Osteoblast (primary cell): ENCODE results near the gene TACO1. TPM values are rescaled to one million over a fixed set of nuclear protein-coding genes. Genes with fewer than 3 reads are reported as not detected.

Source experiments
- DNase-seq: peaks from one replicate; pipeline ENCODE4 v3.0.0; 2011; ENCODE audit warnings: low spot score, mixed read lengths; ENCODE audit not compliant: insufficient read length; ENCODE audit errors: missing footprints
- H2AFZ ChIP-seq: 2 replicates; pipeline ENCODE4 v1.6.0; 2011; ENCODE audit warnings: mild to moderate bottlenecking, low read length
- H3K27ac ChIP-seq: 2 replicates; pipeline ENCODE4 v1.5.1; 2011; ENCODE audit warnings: mild to moderate bottlenecking, low read depth, low read length, moderate library complexity
- H3K27me3 ChIP-seq: 2 replicates; pipeline ENCODE4 v1.6.0; 2012; ENCODE audit warnings: mild to moderate bottlenecking, control low read depth, inconsistent platforms, low read length, moderate library complexity; ENCODE audit not compliant: insufficient read depth
- H3K36me3 ChIP-seq: 2 replicates; pipeline ENCODE4 v1.5.1; 2011; ENCODE audit warnings: mild to moderate bottlenecking, low read length, control low read depth, moderate library complexity; ENCODE audit not compliant: insufficient read depth
- H3K4me1 ChIP-seq: 2 replicates; pipeline ENCODE4 v1.5.1; 2011; ENCODE audit warnings: mild to moderate bottlenecking, low read length, control low read depth, moderate library complexity; ENCODE audit not compliant: insufficient read depth
- H3K4me2 ChIP-seq: 2 replicates; pipeline ENCODE4 v1.6.0; 2011; ENCODE audit warnings: mild to moderate bottlenecking, low read length; ENCODE audit not compliant: insufficient read depth
- H3K4me3 ChIP-seq: fragments of 200-600 bp; sonication (generic); 3 replicates; pipeline ENCODE4 v1.5.1; 2012; ENCODE audit warnings: mild to moderate bottlenecking, low read length, inconsistent platforms; ENCODE audit not compliant: insufficient read depth
- H3K79me2 ChIP-seq: 2 replicates; pipeline ENCODE4 v1.6.0; 2012; ENCODE audit warnings: mild to moderate bottlenecking, low read length, control low read depth, inconsistent platforms; ENCODE audit not compliant: insufficient read depth
- H3K9me3 ChIP-seq: 2 replicates; pipeline ENCODE4 v1.5.1; 2011; ENCODE audit warnings: low read depth, low read length, control low read depth
- H4K20me1 ChIP-seq: 2 replicates; pipeline ENCODE4 v1.6.0; 2012; ENCODE audit warnings: mild to moderate bottlenecking, low read length, control low read depth; ENCODE audit not compliant: insufficient read depth
- CTCF ChIP-seq: IDR thresholded peaks from 2 replicates; pipeline ENCODE4 v1.5.1; 2011; ENCODE audit warnings: mild to moderate bottlenecking, low read depth, low read length, moderate library complexity; ENCODE audit errors: extremely low read depth
- total RNA-seq: library from RNA; depleted of rRNA; stranded (reverse); fragments of >200 nt; gene quantifications from 2 replicates; pipeline ENCODE4 v1.2.3, GENCODE V29; 2012

TACO1 gene
- total RNA-seq, 1 donor: 21.0 TPM

- no peak overlapping the region for H3K27ac ChIP-seq
- TF ChIP-seq CTCF: no peak
- H3K79me2 ChIP-seq: peaks cover 3% of the 10 kb centered on the region
- no peak for DNase-seq
- H3K36me3 ChIP-seq: peaks cover 9% of the 10 kb centered on the region
- peaks cover 8% of the 10 kb centered on the region for H3K4me1 ChIP-seq
- H4K20me1 ChIP-seq: peaks cover 8% of the 10 kb centered on the region
- no peak overlapping the region for H2AFZ ChIP-seq
- no peaks in the 10 kb centered on the region for H3K27me3 ChIP-seq
- no peak overlapping the region for H3K4me2 ChIP-seq
- H3K9me3 ChIP-seq: no peaks in the 10 kb centered on the region
- H3K4me3 ChIP-seq: no peak overlapping the region
Measured at GRCh38 chr17:63646488-63646806, 45.8 kb downstream of the TACO1 start.

GRCh38 chr17:63647065-63647725, 46.5 kb downstream of the TACO1 start:
- Histone ChIP-seq H2AFZ (no peak overlapping the region), H3K4me1 (peaks cover 8% of the 10 kb centered on the region), H3K4me3 (no peak overlapping the region), H3K27ac (no peak overlapping the region), H4K20me1 (peaks cover 8% of the 10 kb centered on the region), H3K4me2 (no peak overlapping the region), H3K27me3 (no peaks in the 10 kb centered on the region), H3K36me3 (peaks cover 9% of the 10 kb centered on the region), H3K79me2 (peaks cover 3% of the 10 kb centered on the region), H3K9me3 (no peaks in the 10 kb centered on the region)
- no peak for DNase-seq
- no peak for TF ChIP-seq CTCF

DNA sequence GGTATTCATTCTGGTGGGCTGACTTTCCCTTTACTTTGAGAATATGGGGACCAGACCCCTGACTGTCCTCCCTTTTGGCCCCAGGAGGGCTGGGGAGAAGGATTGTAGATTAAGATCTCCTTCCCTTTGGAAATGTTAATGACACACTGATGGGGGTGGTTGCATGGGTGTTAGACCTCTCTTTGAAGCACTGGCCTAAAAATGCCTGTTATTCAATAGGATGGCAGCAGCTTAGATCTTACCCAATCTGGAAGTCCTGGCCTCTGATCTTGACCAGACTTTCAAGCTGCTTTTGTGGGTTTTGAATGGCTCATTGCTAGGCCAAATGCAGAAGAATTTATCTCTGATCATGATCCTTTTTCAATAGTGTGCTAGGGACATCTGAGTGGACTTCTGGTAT, 47.2 kb downstream of the TACO1 start:
- no peak for DNase-seq
- Histone ChIP-seq H3K9me3 (no peaks in the 10 kb centered on the region), H3K27me3 (no peaks in the 10 kb centered on the region), H3K4me3 (no peak overlapping the region), H2AFZ (no peak overlapping the region), H3K4me1 (peaks cover 8% of the 10 kb centered on the region), H3K4me2 (no peak overlapping the region), H3K79me2 (peaks cover 3% of the 10 kb centered on the region), H4K20me1 (peaks cover 8% of the 10 kb centered on the region), H3K27ac (no peak overlapping the region), H3K36me3 (peaks cover 14% of the 10 kb centered on the region)
- TF ChIP-seq CTCF: no peak

- Histone ChIP-seq H3K4me3 (no peak overlapping the region), H3K27ac (no peak overlapping the region), H2AFZ (no peak overlapping the region), H3K4me1 (peaks cover 8% of the 10 kb centered on the region), H4K20me1 (peaks cover 8% of the 10 kb centered on the region), H3K79me2 (peaks cover 3% of the 10 kb centered on the region), H3K36me3 (peaks cover 16% of the 10 kb centered on the region), H3K9me3 (no peaks in the 10 kb centered on the region), H3K4me2 (no peak overlapping the region), H3K27me3 (no peaks in the 10 kb centered on the region)
- TF ChIP-seq CTCF: no peak
- no peak for DNase-seq
Measured at GRCh38 chr17:63649813-63650212, 49.1 kb downstream of the TACO1 start.
